Stimulated activated naive CD8-positive, alpha-beta T cell treated with anti-CD3 and anti-CD28 coated beads, Interleukin-15, Interleukin-2, amounts not matched to agents 100 ng/mL and 50 ng/mL, for 24 hours (primary cell): ENCODE results near the gene DYNC2H1.
"Not testable (repeated sequence)": the region's sequence is repeated elsewhere in the genome, so short reads cannot be mapped to it uniquely, and the experiment has no call there.

Source experiments
- H3K27ac Mint-ChIP-seq: one replicate; pipeline ENCODE4 v1.8.0; 2021; ENCODE audit warnings: mild to moderate bottlenecking, mixed read lengths
- H3K27me3 Mint-ChIP-seq: one replicate; pipeline ENCODE4 v1.8.0; 2021; ENCODE audit warnings: mixed read lengths
- H3K36me3 Mint-ChIP-seq: one replicate; pipeline ENCODE4 v1.8.0; 2021; ENCODE audit warnings: low read depth, mixed read lengths
- H3K4me1 Mint-ChIP-seq: one replicate; pipeline ENCODE4 v1.8.0; 2021; ENCODE audit warnings: low read depth, mixed read lengths
- H3K4me3 Mint-ChIP-seq: one replicate; pipeline ENCODE4 v1.8.0; 2021; ENCODE audit warnings: mild to moderate bottlenecking, mixed read lengths
- H3K9me3 Mint-ChIP-seq: one replicate; pipeline ENCODE4 v1.8.0; 2021; ENCODE audit warnings: mixed read lengths

DYNC2H1 gene

DNA sequence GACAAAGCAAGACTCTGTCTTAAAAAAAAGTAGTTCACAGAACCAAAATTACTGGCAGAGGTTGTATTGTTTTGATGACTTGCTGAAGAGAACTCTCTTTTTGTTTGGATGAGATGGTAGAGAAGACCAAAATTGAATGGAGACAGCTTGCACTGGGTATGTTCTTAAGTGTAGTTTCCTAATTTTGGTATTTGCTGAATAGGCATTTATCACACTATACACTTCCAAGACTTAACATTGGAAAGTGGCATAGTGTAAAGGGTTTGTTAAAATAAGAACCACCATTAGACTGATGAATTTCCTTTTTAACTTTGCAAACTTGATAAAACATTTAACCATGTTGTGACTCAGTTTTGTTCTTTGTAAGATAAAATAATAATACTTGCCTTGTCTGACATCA, 11.9 kb upstream of the DYNC2H1 start:
- Mint-ChIP-seq H3K27ac (no peak overlapping the region), H3K36me3 (no peaks in the 10 kb centered on the region), H3K4me1 (peaks cover 6% of the 10 kb centered on the region), H3K9me3 (no peaks in the 10 kb centered on the region), H3K27me3 (peaks cover 70% of the 10 kb centered on the region), H3K4me3 (no peak overlapping the region)

- peak overlapping the region; percentile 92 for H3K4me3 Mint-ChIP-seq
- peak overlapping the region; percentile 81 for H3K27ac Mint-ChIP-seq
- no peaks in the 10 kb centered on the region for H3K36me3 Mint-ChIP-seq
- peaks cover 6% of the 10 kb centered on the region for H3K27me3 Mint-ChIP-seq
- H3K9me3 Mint-ChIP-seq = no peaks in the 10 kb centered on the region
- peaks cover 13% of the 10 kb centered on the region for H3K4me1 Mint-ChIP-seq
Measured at GRCh38 chr11:103109818-103110388, 677 bp downstream of the DYNC2H1 start.

DNA sequence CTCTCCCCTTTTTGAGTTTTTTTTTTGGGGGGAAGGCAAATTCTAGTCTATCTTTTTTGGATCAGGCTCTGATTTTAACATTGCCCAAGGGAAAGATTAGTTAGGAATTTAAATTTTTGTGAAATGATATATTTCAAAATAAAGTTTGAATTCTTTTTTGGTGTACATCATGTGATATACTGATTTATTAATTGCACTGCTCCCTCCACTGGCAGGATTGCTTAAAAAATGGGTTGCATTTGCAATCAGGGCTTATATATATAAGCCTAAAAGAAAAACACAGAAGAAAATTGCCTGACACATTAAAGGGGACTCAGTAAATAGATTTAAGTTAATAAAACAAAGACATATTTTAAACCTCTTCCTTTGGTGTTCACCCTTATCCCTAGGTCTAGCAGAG, 1.2 kb downstream of the DYNC2H1 start:
- H3K27me3 Mint-ChIP-seq = peaks cover 3% of the 10 kb centered on the region
- H3K27ac Mint-ChIP-seq = no peak overlapping the region
- H3K36me3 Mint-ChIP-seq = no peaks in the 10 kb centered on the region
- H3K4me3 Mint-ChIP-seq = peak overlapping the region; percentile 92
- H3K4me1 Mint-ChIP-seq = peaks cover 13% of the 10 kb centered on the region
- no peaks in the 10 kb centered on the region for H3K9me3 Mint-ChIP-seq

DNA sequence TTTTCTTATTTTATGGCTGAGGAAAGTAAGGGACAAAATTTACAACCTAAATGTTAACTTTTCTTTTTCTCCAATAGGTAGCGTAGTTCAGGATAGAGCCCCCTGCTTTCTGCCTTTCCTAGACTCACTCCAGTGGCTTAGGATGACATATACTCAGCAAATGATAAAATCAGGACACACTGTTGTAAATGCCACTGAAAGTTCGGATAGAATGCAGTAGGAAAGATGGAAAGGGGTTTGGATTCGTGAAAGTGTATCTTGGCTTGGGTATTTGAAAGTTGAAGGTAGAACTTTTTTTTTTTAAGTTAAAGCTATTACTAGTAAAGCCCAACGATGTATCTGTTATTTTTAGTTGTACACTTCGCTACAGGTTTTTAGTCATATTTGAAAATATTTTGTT, 2.2 kb downstream of the DYNC2H1 start:
- Mint-ChIP-seq H3K27me3 (no peaks in the 10 kb centered on the region), H3K4me1 (peaks cover 13% of the 10 kb centered on the region), H3K4me3 (no peak overlapping the region), H3K36me3 (no peaks in the 10 kb centered on the region), H3K27ac (no peak overlapping the region), H3K9me3 (no peaks in the 10 kb centered on the region)

GRCh38 chr11:103112364-103112763, 3.1 kb downstream of the DYNC2H1 start:
- H3K4me1 Mint-ChIP-seq = peaks cover 13% of the 10 kb centered on the region
- H3K4me3 Mint-ChIP-seq = no peak overlapping the region
- H3K27ac Mint-ChIP-seq = no peak overlapping the region
- H3K9me3 Mint-ChIP-seq = no peaks in the 10 kb centered on the region
- no peaks in the 10 kb centered on the region for H3K36me3 Mint-ChIP-seq
- H3K27me3 Mint-ChIP-seq = no peaks in the 10 kb centered on the region

GRCh38 chr11:103114836-103115235, 5.6 kb downstream of the DYNC2H1 start:
- Mint-ChIP-seq H3K27ac (no peak overlapping the region), H3K4me3 (no peak overlapping the region), H3K4me1 (peaks cover 3% of the 10 kb centered on the region), H3K36me3 (no peaks in the 10 kb centered on the region), H3K9me3 (no peaks in the 10 kb centered on the region), H3K27me3 (no peaks in the 10 kb centered on the region)

DNA sequence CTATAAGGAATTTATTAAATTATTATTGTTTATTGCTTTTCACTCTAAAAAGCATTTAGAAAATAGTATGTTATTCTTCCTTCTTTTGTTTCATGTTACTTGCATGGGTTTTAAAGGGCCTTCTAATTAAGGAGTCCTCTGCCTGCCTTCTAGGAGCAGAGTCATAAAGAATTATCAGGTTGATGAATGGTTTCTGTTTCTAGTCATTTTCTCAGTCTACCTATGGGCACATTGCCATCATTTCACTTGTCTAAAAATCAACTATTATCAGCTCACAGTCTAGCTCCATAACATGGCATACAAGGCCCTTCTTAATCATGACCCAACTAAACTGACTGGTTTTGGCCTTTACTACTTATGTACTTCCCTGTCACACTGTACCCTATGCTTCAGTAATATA, 16.2 kb downstream of the DYNC2H1 start:
- H3K36me3 Mint-ChIP-seq = peaks cover 4% of the 10 kb centered on the region
- H3K27me3 Mint-ChIP-seq = no peaks in the 10 kb centered on the region
- H3K9me3 Mint-ChIP-seq = no peaks in the 10 kb centered on the region
- no peak overlapping the region for H3K4me3 Mint-ChIP-seq
- no peaks in the 10 kb centered on the region for H3K4me1 Mint-ChIP-seq
- H3K27ac Mint-ChIP-seq = no peak overlapping the region

- H3K27me3 Mint-ChIP-seq, H3K36me3 Mint-ChIP-seq, H3K4me3 Mint-ChIP-seq, H3K4me1 Mint-ChIP-seq, H3K9me3 Mint-ChIP-seq, H3K27ac Mint-ChIP-seq: not testable (repeated sequence)
Measured at GRCh38 chr11:103141986-103142385, 32.8 kb downstream of the DYNC2H1 start.

GRCh38 chr11:103147627-103148026, 38.4 kb downstream of the DYNC2H1 start:
- H3K4me1 Mint-ChIP-seq = no peaks in the 10 kb centered on the region
- no peaks in the 10 kb centered on the region for H3K9me3 Mint-ChIP-seq
- H3K27me3 Mint-ChIP-seq = no peaks in the 10 kb centered on the region
- no peaks in the 10 kb centered on the region for H3K36me3 Mint-ChIP-seq
- no peak overlapping the region for H3K27ac Mint-ChIP-seq
- H3K4me3 Mint-ChIP-seq = no peak overlapping the region

DNA sequence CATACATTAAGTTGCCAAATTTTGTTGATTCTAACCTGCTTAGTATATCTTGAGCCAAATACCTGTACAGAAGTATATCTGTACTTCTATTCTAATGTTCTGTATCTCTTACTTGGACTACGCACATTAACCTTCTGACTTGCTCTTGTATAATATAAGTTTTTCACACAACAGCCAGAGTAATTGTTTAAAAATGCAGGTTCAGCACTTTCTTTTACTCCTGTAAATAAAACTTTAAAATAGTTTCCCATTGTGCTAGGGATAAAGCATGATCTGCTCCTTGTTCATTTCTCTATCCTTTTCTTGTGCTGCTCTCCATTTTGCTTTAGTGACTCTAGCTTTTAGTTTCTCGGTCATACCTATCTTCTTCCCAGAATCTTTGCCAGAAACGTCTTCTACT, 48.3 kb downstream of the DYNC2H1 start:
- no peaks in the 10 kb centered on the region for H3K4me1 Mint-ChIP-seq
- no peaks in the 10 kb centered on the region for H3K27me3 Mint-ChIP-seq

GRCh38 chr11:103164093-103164796, 55.0 kb downstream of the DYNC2H1 start:
- Mint-ChIP-seq H3K4me3 (no peak overlapping the region), H3K4me1 (no peaks in the 10 kb centered on the region), H3K36me3 (no peaks in the 10 kb centered on the region), H3K27me3 (no peaks in the 10 kb centered on the region), H3K9me3 (no peaks in the 10 kb centered on the region), H3K27ac (no peak overlapping the region)

More for the DNA sequence above, 48.3 kb downstream of the DYNC2H1 start:
- Mint-ChIP-seq H3K9me3 (no peaks in the 10 kb centered on the region), H3K4me3 (no peak overlapping the region), H3K36me3 (no peaks in the 10 kb centered on the region), H3K27ac (no peak overlapping the region)

GRCh38 chr11:103167166-103167565, 57.9 kb downstream of the DYNC2H1 start:
- Mint-ChIP-seq H3K4me3 (no peak overlapping the region), H3K36me3 (no peaks in the 10 kb centered on the region)

GRCh38 chr11:103170865-103171264, 61.6 kb downstream of the DYNC2H1 start:
- H3K36me3 Mint-ChIP-seq = no peaks in the 10 kb centered on the region
- H3K9me3 Mint-ChIP-seq = no peaks in the 10 kb centered on the region
- H3K4me3 Mint-ChIP-seq = no peak overlapping the region
- H3K4me1 Mint-ChIP-seq = no peaks in the 10 kb centered on the region
- H3K27me3 Mint-ChIP-seq = no peaks in the 10 kb centered on the region
- H3K27ac Mint-ChIP-seq = no peak overlapping the region

More at GRCh38 chr11:103167166-103167565, 57.9 kb downstream of the DYNC2H1 start:
- no peaks in the 10 kb centered on the region for H3K9me3 Mint-ChIP-seq
- no peak overlapping the region for H3K27ac Mint-ChIP-seq
- no peaks in the 10 kb centered on the region for H3K4me1 Mint-ChIP-seq
- H3K27me3 Mint-ChIP-seq = no peaks in the 10 kb centered on the region

- Mint-ChIP-seq H3K36me3 (no peaks in the 10 kb centered on the region), H3K4me3 (no peak overlapping the region), H3K4me1 (no peaks in the 10 kb centered on the region), H3K27me3 (no peaks in the 10 kb centered on the region), H3K27ac (no peak overlapping the region), H3K9me3 (no peaks in the 10 kb centered on the region)
Measured at GRCh38 chr11:103175461-103176129, 66.4 kb downstream of the DYNC2H1 start.

- H3K9me3 Mint-ChIP-seq = no peaks in the 10 kb centered on the region
- H3K27ac Mint-ChIP-seq = no peak overlapping the region
- peaks cover 13% of the 10 kb centered on the region for H3K4me1 Mint-ChIP-seq
- H3K36me3 Mint-ChIP-seq = no peaks in the 10 kb centered on the region
- no peak overlapping the region for H3K4me3 Mint-ChIP-seq
- H3K27me3 Mint-ChIP-seq = no peaks in the 10 kb centered on the region
Measured at GRCh38 chr11:103183981-103184611, 74.9 kb downstream of the DYNC2H1 start.
